ENCODE data around the gene HLA-DOB.

DNA sequence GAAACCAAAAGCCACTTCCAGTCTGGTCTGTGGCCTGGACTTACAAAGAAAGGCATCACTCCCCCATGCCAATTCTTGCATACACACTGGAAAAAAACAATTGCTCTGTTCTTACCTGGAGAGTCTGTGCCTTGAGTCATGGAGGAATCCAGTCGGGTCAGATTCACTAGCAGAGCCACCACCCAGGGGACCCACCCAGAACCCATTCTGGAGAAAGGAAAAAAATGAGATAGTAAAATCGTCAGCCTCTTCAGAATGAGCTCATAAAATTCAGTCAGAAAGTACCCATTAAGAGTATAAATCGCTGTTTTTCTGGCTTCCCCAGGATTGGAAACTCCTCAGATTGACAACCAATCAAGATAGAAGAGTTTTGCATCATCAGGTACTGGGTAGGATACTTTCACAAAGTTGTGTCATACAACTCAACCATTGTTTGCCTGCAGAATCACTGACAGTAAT, at the start of gene HLA-DOB:
- peak; percentile 47; the same call in 1 of the 2 replicates for TF ChIP-seq ATF7 (IDR thresholded peaks at IDR 0.05; ENCODE audit: low read depth)
- TF ChIP-seq CEBPB (IDR thresholded peaks at IDR 0.05; ENCODE audit: borderline replicate concordance in 1 of 2, low read depth in 2 of 2, low read length in 2 of 2) = peak in 1 of 2 experiments; percentile 31; a peak in 1 of 4 replicates
- TF ChIP-seq, protein P1, sequence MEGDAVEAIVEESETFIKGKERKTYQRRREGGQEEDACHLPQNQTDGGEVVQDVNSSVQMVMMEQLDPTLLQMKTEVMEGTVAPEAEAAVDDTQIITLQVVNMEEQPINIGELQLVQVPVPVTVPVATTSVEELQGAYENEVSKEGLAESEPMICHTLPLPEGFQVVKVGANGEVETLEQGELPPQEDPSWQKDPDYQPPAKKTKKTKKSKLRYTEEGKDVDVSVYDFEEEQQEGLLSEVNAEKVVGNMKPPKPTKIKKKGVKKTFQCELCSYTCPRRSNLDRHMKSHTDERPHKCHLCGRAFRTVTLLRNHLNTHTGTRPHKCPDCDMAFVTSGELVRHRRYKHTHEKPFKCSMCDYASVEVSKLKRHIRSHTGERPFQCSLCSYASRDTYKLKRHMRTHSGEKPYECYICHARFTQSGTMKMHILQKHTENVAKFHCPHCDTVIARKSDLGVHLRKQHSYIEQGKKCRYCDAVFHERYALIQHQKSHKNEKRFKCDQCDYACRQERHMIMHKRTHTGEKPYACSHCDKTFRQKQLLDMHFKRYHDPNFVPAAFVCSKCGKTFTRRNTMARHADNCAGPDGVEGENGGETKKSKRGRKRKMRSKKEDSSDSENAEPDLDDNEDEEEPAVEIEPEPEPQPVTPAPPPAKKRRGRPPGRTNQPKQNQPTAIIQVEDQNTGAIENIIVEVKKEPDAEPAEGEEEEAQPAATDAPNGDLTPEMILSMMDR (IDR thresholded peaks at IDR 0.05 in 2 of 3, conservative IDR thresholded peaks at IDR 0.05 in 1 of 3; ENCODE audit: control insufficient read depth in 2 of 3, extremely low read depth in 1 of 3, insufficient read depth in 1 of 3, low read depth in 3 of 3, low read length in 3 of 3) = no peak
- no peak for TF ChIP-seq RAD21 (IDR thresholded peaks at IDR 0.05; ENCODE audit: insufficient read depth, low read depth, low read length)
- TF ChIP-seq EP300 (IDR thresholded peaks at IDR 0.05; ENCODE audit: borderline replicate concordance in 1 of 2, control insufficient read depth in 1 of 2, low read depth in 2 of 2, low read length in 2 of 2) = no peak
- peak; percentile 84 for TF ChIP-seq NFYB (IDR thresholded peaks at IDR 0.05; ENCODE audit: insufficient read depth, low read depth, low read length)
- TF ChIP-seq, protein P2, sequence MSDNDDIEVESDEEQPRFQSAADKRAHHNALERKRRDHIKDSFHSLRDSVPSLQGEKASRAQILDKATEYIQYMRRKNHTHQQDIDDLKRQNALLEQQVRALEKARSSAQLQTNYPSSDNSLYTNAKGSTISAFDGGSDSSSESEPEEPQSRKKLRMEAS (IDR thresholded peaks at IDR 0.05; ENCODE audit: low read depth, low read length) = no peak
- no peak for TF ChIP-seq CBX3 (IDR thresholded peaks at IDR 0.05; ENCODE audit: borderline replicate concordance, low read depth)
- no peak for TF ChIP-seq SIX5 (IDR thresholded peaks at IDR 0.05; ENCODE audit: low read depth, low read length, severe bottlenecking)
- no peak for TF ChIP-seq EZH2 (IDR thresholded peaks at IDR 0.05; ENCODE audit: borderline replicate concordance, control insufficient read depth, low read depth, low read length)
- no peak for TF ChIP-seq YY1 (IDR thresholded peaks at IDR 0.05; ENCODE audit: low read depth, low read length)
- TF ChIP-seq BHLHE40 (IDR thresholded peaks at IDR 0.05; ENCODE audit: borderline replicate concordance in 1 of 2, low read depth in 2 of 2, low read length in 1 of 2) = peak; percentile 23 to 49; a peak in 2 of 4 replicates

Measured in GM12878 (cell line).